Keratinocyte (primary cell): ENCODE results near the gene MYL7.

Experiments
- CTCF ChIP-seq, 3 experiments: IDR thresholded peaks in 1 of 3; conservative IDR thresholded peaks in 1 of 3; optimal IDR thresholded peaks in 1 of 3; 2 replicates in 2 of 3; 3 replicates in 1 of 3; pipeline versions ENCODE3 to v1.5.1; 2011; ENCODE audit warnings: low read length in 3 of 3, mild to moderate bottlenecking in 3 of 3, moderate library complexity in 2 of 3, control low read depth in 1 of 3, inconsistent platforms in 1 of 3; ENCODE audit not compliant: insufficient read depth in 2 of 3; ENCODE audit errors: extremely low read depth in 1 of 3
- EZH2 ChIP-seq: IDR thresholded peaks from one replicate; pipeline ENCODE4 v1.6.1; 2012; ENCODE audit warnings: inconsistent platforms, mild to moderate bottlenecking, low read length, moderate library complexity

DNA sequence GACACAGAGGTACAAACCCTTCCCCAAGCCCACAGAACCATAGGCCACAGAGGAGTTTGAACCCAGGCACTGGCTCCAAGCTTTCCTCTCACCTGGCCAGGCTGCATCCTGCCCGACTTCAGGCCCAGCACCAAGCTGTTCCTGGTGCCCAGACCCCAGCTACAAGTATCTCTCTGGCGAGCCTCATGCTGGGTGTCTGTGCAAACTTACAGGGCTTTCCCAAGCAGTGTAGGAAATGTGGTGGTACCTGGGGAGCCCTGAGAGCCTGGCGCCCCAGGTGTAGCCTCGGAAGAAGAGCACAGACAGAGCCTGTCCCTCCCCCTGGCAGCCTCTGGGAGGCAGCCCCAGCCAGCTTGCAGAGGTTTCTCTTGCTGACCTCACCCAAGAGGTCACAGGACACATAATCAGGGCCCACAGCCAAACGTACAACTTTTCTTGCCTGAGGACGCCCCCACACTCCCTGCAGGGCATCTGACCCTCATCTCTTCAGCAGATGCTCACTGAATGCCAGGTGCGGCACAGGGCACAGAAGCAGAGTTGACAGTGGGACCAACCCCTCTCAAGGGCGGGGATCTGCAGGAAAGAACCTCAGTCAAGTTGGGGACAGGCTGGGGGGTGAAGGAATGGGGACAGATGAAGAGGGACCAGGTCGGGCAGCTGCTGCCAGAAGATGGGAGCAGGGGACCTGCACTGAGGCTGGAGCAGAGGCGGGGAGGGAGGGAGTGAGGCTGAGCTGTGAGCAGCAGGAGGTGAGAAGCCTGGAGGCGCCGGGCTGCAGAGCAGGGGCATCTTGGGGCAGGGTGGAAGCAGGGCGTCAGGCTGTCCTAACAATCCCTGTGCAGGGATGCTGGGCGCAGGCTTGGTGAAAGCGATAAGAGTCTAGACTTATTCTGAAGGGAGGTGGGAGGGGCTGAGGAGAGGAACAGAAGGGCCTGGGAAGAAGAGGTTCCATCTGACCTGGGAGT is 16.3 kb upstream of the MYL7 start:
- TF ChIP-seq CTCF (optimal IDR thresholded peaks at IDR 0.05 in 1 of 3, IDR thresholded peaks at IDR 0.05 in 1 of 3, conservative IDR thresholded peaks at IDR 0.05 in 1 of 3; ENCODE audit: extremely low read depth in 1 of 3, insufficient read depth in 2 of 3, low read length in 3 of 3) (no peak), EZH2 (no peak)
